NB4 (cell line): ENCODE results near the gene TEAD1.

Source experiments
- POLR2A ChIP-seq: IDR thresholded peaks from 2 replicates; pipeline ENCODE4 v1.6.1; 2011; ENCODE audit warnings: mild to moderate bottlenecking; ENCODE audit not compliant: insufficient read length; ENCODE audit errors: extremely low read depth
- TF ChIP-seq, protein P1 (sequence below): IDR thresholded peaks from one replicate; pipeline ENCODE4 v1.5.1; 2012; ENCODE audit warnings: low read depth, low read length

DNA sequence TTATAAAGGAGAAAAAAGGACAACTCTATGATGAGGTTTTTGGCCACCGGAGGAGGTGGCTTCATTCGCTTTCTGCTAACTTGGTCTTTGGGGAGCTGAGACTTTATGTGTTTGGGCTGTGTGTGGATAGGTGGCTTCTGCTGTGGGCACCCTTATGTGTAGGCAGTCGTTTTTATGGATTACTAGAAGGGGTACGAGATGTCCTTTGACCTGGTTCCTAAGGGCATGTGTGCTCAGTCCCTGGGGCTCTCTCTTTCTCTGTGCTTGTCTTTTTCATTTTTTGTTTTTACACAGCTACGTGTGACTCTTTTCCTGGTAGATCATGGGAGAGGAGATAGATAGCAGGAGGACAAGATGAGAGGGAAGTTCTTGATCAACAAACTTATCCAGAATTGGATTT is 93.4 kb downstream of the TEAD1 start:
- TF ChIP-seq, protein P1, sequence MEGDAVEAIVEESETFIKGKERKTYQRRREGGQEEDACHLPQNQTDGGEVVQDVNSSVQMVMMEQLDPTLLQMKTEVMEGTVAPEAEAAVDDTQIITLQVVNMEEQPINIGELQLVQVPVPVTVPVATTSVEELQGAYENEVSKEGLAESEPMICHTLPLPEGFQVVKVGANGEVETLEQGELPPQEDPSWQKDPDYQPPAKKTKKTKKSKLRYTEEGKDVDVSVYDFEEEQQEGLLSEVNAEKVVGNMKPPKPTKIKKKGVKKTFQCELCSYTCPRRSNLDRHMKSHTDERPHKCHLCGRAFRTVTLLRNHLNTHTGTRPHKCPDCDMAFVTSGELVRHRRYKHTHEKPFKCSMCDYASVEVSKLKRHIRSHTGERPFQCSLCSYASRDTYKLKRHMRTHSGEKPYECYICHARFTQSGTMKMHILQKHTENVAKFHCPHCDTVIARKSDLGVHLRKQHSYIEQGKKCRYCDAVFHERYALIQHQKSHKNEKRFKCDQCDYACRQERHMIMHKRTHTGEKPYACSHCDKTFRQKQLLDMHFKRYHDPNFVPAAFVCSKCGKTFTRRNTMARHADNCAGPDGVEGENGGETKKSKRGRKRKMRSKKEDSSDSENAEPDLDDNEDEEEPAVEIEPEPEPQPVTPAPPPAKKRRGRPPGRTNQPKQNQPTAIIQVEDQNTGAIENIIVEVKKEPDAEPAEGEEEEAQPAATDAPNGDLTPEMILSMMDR, result no peak
- no peak for TF ChIP-seq POLR2A
